HG03060 (cell line): ENCODE data around the gene LAMP5.

ENCODE experiments used
- ATAC-seq: cut with Tn5 transposase; IDR thresholded peaks from one replicate; pipeline ENCODE4 v1.9.1; 2021; ENCODE audit warnings: low read depth, moderate number of reproducible peaks; ENCODE audit not compliant: unreplicated experiment

The LAMP5 gene

GRCh38 chr20:9514461-9515213 is at the start of gene LAMP5:
LAMP5 (plus strand) TSS chr20:9514590; CDS start chr20:9514853, 263 bp downstream.
- no peak for ATAC-seq

GRCh38 chr20:9467995-9468394 is 46.4 kb upstream of the LAMP5 start:
- ATAC-seq = no peak

GRCh38 chr20:9474835-9475415 is 39.5 kb upstream of the LAMP5 start:
- ATAC-seq = no peak

- ATAC-seq = no peak
These were observed 38.9 kb upstream of the LAMP5 start for GRCh38 chr20:9475456-9475855.

GRCh38 chr20:9476174-9476573 is 38.2 kb upstream of the LAMP5 start:
- ATAC-seq = no peak

GRCh38 chr20:9476637-9477036 is 37.8 kb upstream of the LAMP5 start:
- ATAC-seq = no peak

GRCh38 chr20:9478771-9479170 is 35.6 kb upstream of the LAMP5 start:
- no peak for ATAC-seq

GRCh38 chr20:9480066-9480465 is 34.3 kb upstream of the LAMP5 start:
- no peak for ATAC-seq

GRCh38 chr20:9482180-9482579 is 32.2 kb upstream of the LAMP5 start:
- no peak for ATAC-seq

GRCh38 chr20:9483131-9483530 is 31.3 kb upstream of the LAMP5 start:
- ATAC-seq = no peak

GRCh38 chr20:9485614-9486340 is 28.6 kb upstream of the LAMP5 start:
- no peak for ATAC-seq

- ATAC-seq = no peak
These were observed 27.2 kb upstream of the LAMP5 start for GRCh38 chr20:9487231-9487630.

GRCh38 chr20:9488063-9488462 is 26.3 kb upstream of the LAMP5 start:
- no peak for ATAC-seq

- no peak for ATAC-seq
These were observed 24.2 kb upstream of the LAMP5 start for GRCh38 chr20:9490161-9490560.

GRCh38 chr20:9490631-9491030 is 23.8 kb upstream of the LAMP5 start:
- ATAC-seq = no peak

GRCh38 chr20:9491324-9491723 is 23.1 kb upstream of the LAMP5 start:
- no peak for ATAC-seq

- no peak for ATAC-seq
These were observed 22.3 kb upstream of the LAMP5 start for GRCh38 chr20:9492067-9492466.

GRCh38 chr20:9493803-9494202 is 20.6 kb upstream of the LAMP5 start:
- no peak for ATAC-seq

GRCh38 chr20:9495701-9496100 is 18.7 kb upstream of the LAMP5 start:
- no peak for ATAC-seq

GRCh38 chr20:9496155-9496554 is 18.2 kb upstream of the LAMP5 start:
- ATAC-seq = no peak

GRCh38 chr20:9498322-9498721 is 16.1 kb upstream of the LAMP5 start:
- ATAC-seq = no peak
